ENCODE measurements around the gene SLA2.

DNA sequence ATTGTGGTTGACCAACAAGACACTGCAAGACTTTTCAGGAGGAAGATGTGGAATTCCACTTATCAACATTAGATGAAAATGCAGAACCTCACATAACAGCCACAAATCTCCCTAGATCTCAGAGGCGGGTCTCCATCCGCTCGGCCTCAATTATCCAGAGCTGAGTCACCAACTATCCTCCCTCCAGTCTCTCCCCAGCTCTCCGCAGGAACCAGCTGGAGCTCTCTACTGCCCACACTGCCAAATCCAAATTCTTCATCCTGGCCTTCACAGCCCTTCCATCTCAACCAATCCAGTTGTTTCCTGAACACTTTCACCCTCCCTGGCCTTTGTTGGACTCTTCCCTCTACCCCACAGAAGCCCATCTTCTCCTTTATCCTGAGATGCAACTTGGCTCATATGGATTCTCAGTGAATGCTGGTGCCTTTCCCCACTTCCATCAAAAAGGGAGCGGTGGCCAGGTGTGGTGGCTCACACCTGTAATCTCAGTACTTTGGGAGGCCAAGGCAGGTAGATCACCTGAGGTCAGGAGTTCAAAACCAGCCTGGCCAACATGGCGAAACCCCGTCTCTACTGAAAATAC, 76.1 kb downstream of the SLA2 start:
- TF ChIP-seq, protein P1, sequence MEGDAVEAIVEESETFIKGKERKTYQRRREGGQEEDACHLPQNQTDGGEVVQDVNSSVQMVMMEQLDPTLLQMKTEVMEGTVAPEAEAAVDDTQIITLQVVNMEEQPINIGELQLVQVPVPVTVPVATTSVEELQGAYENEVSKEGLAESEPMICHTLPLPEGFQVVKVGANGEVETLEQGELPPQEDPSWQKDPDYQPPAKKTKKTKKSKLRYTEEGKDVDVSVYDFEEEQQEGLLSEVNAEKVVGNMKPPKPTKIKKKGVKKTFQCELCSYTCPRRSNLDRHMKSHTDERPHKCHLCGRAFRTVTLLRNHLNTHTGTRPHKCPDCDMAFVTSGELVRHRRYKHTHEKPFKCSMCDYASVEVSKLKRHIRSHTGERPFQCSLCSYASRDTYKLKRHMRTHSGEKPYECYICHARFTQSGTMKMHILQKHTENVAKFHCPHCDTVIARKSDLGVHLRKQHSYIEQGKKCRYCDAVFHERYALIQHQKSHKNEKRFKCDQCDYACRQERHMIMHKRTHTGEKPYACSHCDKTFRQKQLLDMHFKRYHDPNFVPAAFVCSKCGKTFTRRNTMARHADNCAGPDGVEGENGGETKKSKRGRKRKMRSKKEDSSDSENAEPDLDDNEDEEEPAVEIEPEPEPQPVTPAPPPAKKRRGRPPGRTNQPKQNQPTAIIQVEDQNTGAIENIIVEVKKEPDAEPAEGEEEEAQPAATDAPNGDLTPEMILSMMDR (IDR thresholded peaks at IDR 0.05; ENCODE audit: borderline replicate concordance, extremely low read depth, low read length, poor library complexity, severe bottlenecking), result no peak
- no peak for TF ChIP-seq EZH2 (IDR thresholded peaks at IDR 0.05; ENCODE audit: borderline replicate concordance, low read depth, low read length, severe bottlenecking)

All from DND-41 (cell line).